ENCODE data around the gene ZNF772.

Gene ZNF772

GRCh38 chr19:57435062-57435978 is 42.0 kb downstream of the ZNF772 start, which contains the start of gene ZNF749:
ZNF749 (plus strand) TSS chr19:57435325; CDS start chr19:57435579, 254 bp downstream.
- DNase-seq (ENCODE audit: low read depth) = peak; percentile 94

- no peak for DNase-seq (ENCODE audit: low read depth)
These were observed 42.8 kb downstream of the ZNF772 start for GRCh38 chr19:57434386-57435061.

- no peak for DNase-seq (ENCODE audit: low read depth)
These were observed 56.3 kb downstream of the ZNF772 start for GRCh38 chr19:57421037-57421436.

- no peak for DNase-seq (ENCODE audit: low read depth)
These were observed 57.9 kb downstream of the ZNF772 start for GRCh38 chr19:57419439-57419838.
